ENCODE measurements around the gene MAPK7.
"Not testable (repeated sequence)": the region's sequence is repeated elsewhere in the genome, so short reads cannot be mapped to it uniquely, and the experiment has no call there.

The MAPK7 gene

GRCh38 chr17:19348081-19348650, 30.1 kb upstream of the MAPK7 start:
- H3K4me3 ChIP-seq (ENCODE audit: low read depth, low read length): no peak overlapping the region
- ChIA-PET CTCF (interaction anchor here (2.6 kb wide), 1 partner anchor 15 kb away, joined by 8 read pairs; the partner anchor contains the start of gene B9D1), POLR2A (no interaction called here)
- no peak for DNase-seq (ENCODE audit: low read depth, low spot score)
- TF ChIP-seq CTCF (IDR thresholded peaks at IDR 0.05; ENCODE audit: insufficient read depth, low read length, missing control alignments): no peak

- CTCF ChIA-PET: interaction anchor here (0.6 to 0.8 kb wide), 2 partner anchors 10 to 164 kb away, joined by 3 read pairs; no protein-coding TSS in a partner anchor
- POLR2A ChIA-PET: no interaction called here
- DNase-seq (ENCODE audit: low read depth, low spot score): no peak
Measured at GRCh38 chr17:19348806-19349205, 29.5 kb upstream of the MAPK7 start.

GRCh38 chr17:19353401-19353800, 24.9 kb upstream of the MAPK7 start:
- CTCF ChIA-PET: interaction anchor here (1.0 to 14.4 kb wide), 7 partner anchors 8 to 94 kb away, joined by 3 to 293 read pairs (median 4); partner anchors contain the start of genes B9D1 and MAPK7
- DNase-seq (ENCODE audit: low read depth, low spot score); H3K4me3 ChIP-seq (ENCODE audit: low read depth, low read length): not testable (repeated sequence)
- POLR2A ChIA-PET: interaction anchor here (1.2 to 1.6 kb wide), 2 partner anchors 9 to 24 kb away, joined by 8 to 9 read pairs; partner anchors contain the start of genes B9D1 and MAPK7

More at GRCh38 chr17:19348806-19349205, 29.5 kb upstream of the MAPK7 start:
- no peak overlapping the region for H3K4me3 ChIP-seq (ENCODE audit: low read depth, low read length)
- TF ChIP-seq CTCF (IDR thresholded peaks at IDR 0.05; ENCODE audit: insufficient read depth, low read length, missing control alignments): no peak

- DNase-seq (ENCODE audit: low read depth, low spot score): no peak
- CTCF ChIA-PET: interaction anchor here (1.3 to 14.4 kb wide), 6 partner anchors 9 to 408 kb away, joined by 3 to 293 read pairs (median 6); partner anchors contain the start of gene B9D1
- POLR2A ChIA-PET: interaction anchor here (1.2 to 1.6 kb wide), 2 partner anchors 8 to 23 kb away, joined by 8 to 9 read pairs; partner anchors contain the start of genes B9D1 and MAPK7
- H3K4me3 ChIP-seq (ENCODE audit: low read depth, low read length): no peak overlapping the region
- TF ChIP-seq CTCF (IDR thresholded peaks at IDR 0.05; ENCODE audit: insufficient read depth, low read length, missing control alignments): no peak
Measured at GRCh38 chr17:19354748-19355147, 23.6 kb upstream of the MAPK7 start.

- DNase-seq (ENCODE audit: low read depth, low spot score): no peak
- ChIA-PET CTCF (interaction anchor here (0.5 to 14.4 kb wide), 5 partner anchors 8 to 405 kb away, joined by 3 to 293 read pairs (median 3); no protein-coding TSS in a partner anchor), POLR2A (no interaction called here)
- no peak overlapping the region for H3K4me3 ChIP-seq (ENCODE audit: low read depth, low read length)
- no peak for TF ChIP-seq CTCF (IDR thresholded peaks at IDR 0.05; ENCODE audit: insufficient read depth, low read length, missing control alignments)
Measured at GRCh38 chr17:19357351-19357750, 20.9 kb upstream of the MAPK7 start.

GRCh38 chr17:19357761-19358160, 20.5 kb upstream of the MAPK7 start:
- POLR2A ChIA-PET: no interaction called here

More at GRCh38 chr17:19357761-19358160, 20.5 kb upstream of the MAPK7 start:
- H3K4me3 ChIP-seq (ENCODE audit: low read depth, low read length): no peak overlapping the region
- no peak for TF ChIP-seq CTCF (IDR thresholded peaks at IDR 0.05; ENCODE audit: insufficient read depth, low read length, missing control alignments)
- no peak for DNase-seq (ENCODE audit: low read depth, low spot score)
- CTCF ChIA-PET: interaction anchor here (1.0 to 14.4 kb wide), 3 partner anchors 89 to 405 kb away, joined by 3 to 293 read pairs (median 5); no protein-coding TSS in a partner anchor
